Stimulated activated effector memory CD8-positive, alpha-beta T cell treated with anti-CD3 and anti-CD28 coated beads, Interleukin-12 subunit alpha, Interleukin-12 subunit beta, amount 100 ng/mL, for 72 hours (primary cell): Measurements from ENCODE around the gene XYLT2.

Experiments used
- ATAC-seq: fragments of 150-1000 bp; cut with Tn5 transposase; 2 replicates; pipeline ENCODE4 v1.10.0; 2021
- DNase-seq, 2 donors: peaks; one replicate each; pipeline ENCODE4 v3.0.0; 2021 to 2022; ENCODE audit warnings: low spot score in 2 of 2
- H3K27ac Mint-ChIP-seq: one replicate; pipeline ENCODE4 v1.8.0; 2022; ENCODE audit warnings: mild to moderate bottlenecking, mixed read lengths
- H3K36me3 Mint-ChIP-seq: one replicate; pipeline ENCODE4 v1.8.0; 2022; ENCODE audit warnings: mild to moderate bottlenecking, mixed read lengths
- H3K4me1 Mint-ChIP-seq: one replicate; pipeline ENCODE4 v1.8.0; 2022; ENCODE audit warnings: mixed read lengths
- H3K4me3 Mint-ChIP-seq: one replicate; pipeline ENCODE4 v1.8.0; 2022; ENCODE audit warnings: mild to moderate bottlenecking, mixed read lengths
- H3K9me3 Mint-ChIP-seq: one replicate; pipeline ENCODE4 v1.8.0; 2022; ENCODE audit warnings: mixed read lengths

The XYLT2 gene

GRCh38 chr17:50362661-50363060 is 16.7 kb downstream of the XYLT2 start:
- peaks cover 21% of the 10 kb centered on the region for H3K4me1 Mint-ChIP-seq
- no peak overlapping the region for H3K27ac Mint-ChIP-seq
- ATAC-seq (no peak), DNase-seq (no peak)
- H3K36me3 Mint-ChIP-seq, result peaks cover 55% of the 10 kb centered on the region
- H3K4me3 Mint-ChIP-seq, result no peak overlapping the region
- H3K9me3 Mint-ChIP-seq, result no peaks in the 10 kb centered on the region

GRCh38 chr17:50363217-50364060 is 17.5 kb downstream of the XYLT2 start:
- ATAC-seq, result no peak
- no peak overlapping the region for H3K27ac Mint-ChIP-seq
- peaks cover 21% of the 10 kb centered on the region for H3K4me1 Mint-ChIP-seq
- no peak overlapping the region for H3K4me3 Mint-ChIP-seq
- H3K9me3 Mint-ChIP-seq, result no peaks in the 10 kb centered on the region
- DNase-seq, result peak in 1 of 2 donors; percentile 49
- H3K36me3 Mint-ChIP-seq, result peaks cover 55% of the 10 kb centered on the region

GRCh38 chr17:50364061-50364458 is 18.1 kb downstream of the XYLT2 start:
- no peak overlapping the region for H3K4me3 Mint-ChIP-seq
- no peak overlapping the region for H3K27ac Mint-ChIP-seq
- peaks cover 55% of the 10 kb centered on the region for H3K36me3 Mint-ChIP-seq
- DNase-seq (no peak), ATAC-seq (no peak)
- H3K4me1 Mint-ChIP-seq, result peaks cover 20% of the 10 kb centered on the region
- H3K9me3 Mint-ChIP-seq, result no peaks in the 10 kb centered on the region

- Mint-ChIP-seq H3K9me3 (no peaks in the 10 kb centered on the region), H3K4me3 (no peak overlapping the region), H3K27ac (no peak overlapping the region), H3K36me3 (peaks cover 58% of the 10 kb centered on the region), H3K4me1 (peaks cover 16% of the 10 kb centered on the region)
- no peak for ATAC-seq
- no peak for DNase-seq
Measured at GRCh38 chr17:50364715-50365114, 18.8 kb downstream of the XYLT2 start.

GRCh38 chr17:50365165-50365564 is 19.2 kb downstream of the XYLT2 start:
- no peak for ATAC-seq
- Mint-ChIP-seq H3K36me3 (peaks cover 59% of the 10 kb centered on the region), H3K4me1 (peaks cover 16% of the 10 kb centered on the region), H3K27ac (no peak overlapping the region), H3K9me3 (no peaks in the 10 kb centered on the region), H3K4me3 (no peak overlapping the region)
- no peak for DNase-seq

- DNase-seq (no peak), ATAC-seq (no peak)
- Mint-ChIP-seq H3K27ac (no peak overlapping the region), H3K9me3 (no peaks in the 10 kb centered on the region), H3K36me3 (peaks cover 59% of the 10 kb centered on the region), H3K4me1 (peaks cover 16% of the 10 kb centered on the region), H3K4me3 (no peak overlapping the region)
Measured at GRCh38 chr17:50365649-50366393, 19.9 kb downstream of the XYLT2 start.

- DNase-seq (no peak), ATAC-seq (no peak)
- Mint-ChIP-seq H3K27ac (peak overlapping the region; percentile 59), H3K4me1 (peaks cover 21% of the 10 kb centered on the region), H3K9me3 (no peaks in the 10 kb centered on the region), H3K4me3 (no peak overlapping the region), H3K36me3 (peaks cover 57% of the 10 kb centered on the region)
Measured at GRCh38 chr17:50367401-50367800, 21.5 kb downstream of the XYLT2 start.

GRCh38 chr17:50370052-50370451 is 24.1 kb downstream of the XYLT2 start:
- Mint-ChIP-seq H3K27ac (no peak overlapping the region), H3K36me3 (peaks cover 65% of the 10 kb centered on the region), H3K4me1 (peaks cover 35% of the 10 kb centered on the region), H3K9me3 (no peaks in the 10 kb centered on the region), H3K4me3 (no peak overlapping the region)
- DNase-seq (no peak), ATAC-seq (no peak)

GRCh38 chr17:50371526-50371925 is 25.6 kb downstream of the XYLT2 start:
- H3K36me3 Mint-ChIP-seq, result peaks cover 58% of the 10 kb centered on the region
- H3K9me3 Mint-ChIP-seq, result no peaks in the 10 kb centered on the region
- peak overlapping the region; percentile 97 for H3K4me3 Mint-ChIP-seq
- peaks cover 28% of the 10 kb centered on the region for H3K4me1 Mint-ChIP-seq
- DNase-seq, result no peak
- peak overlapping the region; percentile 100 for H3K27ac Mint-ChIP-seq
- ATAC-seq, result no peak

- DNase-seq, result no peak
- no peaks in the 10 kb centered on the region for H3K9me3 Mint-ChIP-seq
- H3K27ac Mint-ChIP-seq, result peak overlapping the region; percentile 100
- H3K4me3 Mint-ChIP-seq, result peak overlapping the region; percentile 97
- ATAC-seq, result no peak
- peaks cover 50% of the 10 kb centered on the region for H3K36me3 Mint-ChIP-seq
- H3K4me1 Mint-ChIP-seq, result peaks cover 28% of the 10 kb centered on the region
Measured at GRCh38 chr17:50372222-50372757, 26.4 kb downstream of the XYLT2 start.

GRCh38 chr17:50372758-50373556 is 27.0 kb downstream of the XYLT2 start, which contains the start of the genes EME1 and MRPL27:
Gene EME1, plus strand, starts transcription at chr17:50373229. Its CDS starts 1,980 bp downstream, at chr17:50375209.
Gene MRPL27, minus strand, starts transcription at chr17:50373184. Its CDS starts 14 bp downstream, at chr17:50373170.
- Mint-ChIP-seq H3K36me3 (peaks cover 48% of the 10 kb centered on the region), H3K9me3 (no peaks in the 10 kb centered on the region), H3K27ac (peak within 1 kb of the TSS; percentile 100), H3K4me3 (peak within 1 kb of the TSS; percentile 97), H3K4me1 (peaks cover 28% of the 10 kb centered on the region)
- ATAC-seq (peak; percentile 95), DNase-seq (peak; percentile 76 to 94)

GRCh38 chr17:50373705-50374104 is 27.8 kb downstream of the XYLT2 start:
- Mint-ChIP-seq H3K4me3 (peak overlapping the region; percentile 97), H3K4me1 (peaks cover 28% of the 10 kb centered on the region)

GRCh38 chr17:50375858-50376538 is 30.1 kb downstream of the XYLT2 start:
- H3K4me3 Mint-ChIP-seq, result no peak overlapping the region
- peaks cover 40% of the 10 kb centered on the region for H3K36me3 Mint-ChIP-seq
- ATAC-seq, result no peak

More at GRCh38 chr17:50373705-50374104, 27.8 kb downstream of the XYLT2 start:
- DNase-seq (no peak), ATAC-seq (no peak)
- Mint-ChIP-seq H3K9me3 (no peaks in the 10 kb centered on the region), H3K27ac (peak overlapping the region; percentile 100), H3K36me3 (peaks cover 47% of the 10 kb centered on the region)

GRCh38 chr17:50379351-50380132 is 33.6 kb downstream of the XYLT2 start:
- H3K9me3 Mint-ChIP-seq, result no peaks in the 10 kb centered on the region

More at GRCh38 chr17:50375858-50376538, 30.1 kb downstream of the XYLT2 start:
- Mint-ChIP-seq H3K4me1 (peaks cover 28% of the 10 kb centered on the region), H3K9me3 (no peaks in the 10 kb centered on the region), H3K27ac (no peak overlapping the region)
- DNase-seq, result no peak

More at GRCh38 chr17:50379351-50380132, 33.6 kb downstream of the XYLT2 start:
- Mint-ChIP-seq H3K4me3 (no peak overlapping the region), H3K27ac (no peak overlapping the region), H3K4me1 (no peaks in the 10 kb centered on the region), H3K36me3 (peaks cover 58% of the 10 kb centered on the region)
- DNase-seq (no peak), ATAC-seq (no peak)
